Lower lobe of right lung (tissue), 2 donors: ENCODE data around the gene TMEM247. TPM values are rescaled to one million over a fixed set of nuclear protein-coding genes. Genes with fewer than 3 reads are reported as not detected.
A peak's percentile ranks its signal among the peaks of the same experiment; 100 is the strongest.

Experiments
- ATAC-seq, 2 donors: fragments of 200-7000 bp; cut with Tn5 transposase; one replicate each; pipeline ENCODE4 v1.9.1; 2020 to 2022; ENCODE audit warnings: mild to moderate bottlenecking in 2 of 2, moderate library complexity in 2 of 2
- DNase-seq: peaks from one replicate; pipeline ENCODE4 v3.0.0-alpha.2; 2020
- H3K27ac ChIP-seq: fragments of 200-600 bp; one replicate; pipeline ENCODE4 v1.8.0; 2022
- H3K27me3 ChIP-seq: fragments of 200-600 bp; one replicate; pipeline ENCODE4 v1.8.0; 2022; ENCODE audit warnings: low read depth
- H3K36me3 ChIP-seq: fragments of 200-600 bp; one replicate; pipeline ENCODE4 v1.8.0; 2022; ENCODE audit warnings: mild to moderate bottlenecking
- H3K4me1 ChIP-seq: fragments of 200-600 bp; one replicate; pipeline ENCODE4 v1.8.0; 2022
- H3K4me3 ChIP-seq: fragments of 200-600 bp; one replicate; pipeline ENCODE4 v1.8.0; 2022; ENCODE audit warnings: mild to moderate bottlenecking
- H3K9me3 ChIP-seq: fragments of 200-600 bp; one replicate; pipeline ENCODE4 v1.8.0; 2022
- CTCF ChIP-seq: fragments of 200-600 bp; IDR thresholded peaks from one replicate; pipeline ENCODE4 v1.8.0; 2022; ENCODE audit warnings: antibody characterized with exemption, mild to moderate bottlenecking
- intact Hi-C: fragments of 100-400 bp; cut with DNase I; formaldehyde crosslinking; loops from one replicate; pipeline ENCODE4 v1.11.0; 2022
- total RNA-seq: library from RNA; stranded (reverse); fragmentation: NEBNext Ultra II Directional; extraction: Animal tissue kit (Norgen Biotek cat#: 25700); gene quantifications from one replicate; pipeline ENCODE4 v1.2.1, GENCODE V29; 2021
- donor health status: DM: no; HTN: yes; CAD: no; lungs with severe emphysema.

The TMEM247 gene
- total RNA-seq, 1 donor from 2014 or later: not detected

GRCh38 chr2:46510598-46511177 lies 31.3 kb downstream of the TMEM247 start:
- no peak for TF ChIP-seq CTCF
- intact Hi-C loops: no loop called here

DNA sequence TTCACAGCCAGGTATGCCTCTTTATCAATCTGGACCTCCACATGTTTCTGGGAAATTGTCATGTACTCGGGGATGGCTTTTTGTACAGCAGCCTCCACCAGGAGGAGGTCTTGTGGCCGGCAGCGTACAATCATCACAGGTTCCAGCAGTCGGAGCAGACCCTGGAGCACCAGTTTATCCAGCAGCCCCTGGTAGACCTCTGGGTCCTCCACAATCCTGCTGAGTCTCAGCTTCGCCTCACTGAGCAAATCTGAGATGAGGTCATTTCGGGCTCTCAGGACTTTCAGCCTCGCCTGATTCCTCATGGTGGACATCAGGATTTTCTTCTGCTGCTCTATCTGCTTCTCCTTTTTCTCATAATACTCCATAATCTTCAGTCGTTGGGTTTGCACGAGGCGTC lies 32.8 kb downstream of the TMEM247 start:
- intact Hi-C loops: no loop called here
- H3K9me3 ChIP-seq: peaks cover 17% of the 10 kb centered on the region
- TF ChIP-seq CTCF: no peak
- H3K27ac ChIP-seq: no peak overlapping the region
- no peaks in the 10 kb centered on the region for H3K27me3 ChIP-seq
- ATAC-seq (no peak), DNase-seq (no peak)
- H3K4me1 ChIP-seq: no peaks in the 10 kb centered on the region
- no peak overlapping the region for H3K4me3 ChIP-seq
- H3K36me3 ChIP-seq: no peaks in the 10 kb centered on the region

More at GRCh38 chr2:46510598-46511177, 31.3 kb downstream of the TMEM247 start:
- no peaks in the 10 kb centered on the region for H3K36me3 ChIP-seq
- no peaks in the 10 kb centered on the region for H3K27me3 ChIP-seq
- ATAC-seq (peak in 1 of 2 donors; percentile 29), DNase-seq (no peak)
- no peak overlapping the region for H3K4me3 ChIP-seq
- H3K9me3 ChIP-seq: peaks cover 6% of the 10 kb centered on the region
- no peak overlapping the region for H3K27ac ChIP-seq
- H3K4me1 ChIP-seq: no peaks in the 10 kb centered on the region

GRCh38 chr2:46514738-46515137 lies 35.4 kb downstream of the TMEM247 start:
- no peaks in the 10 kb centered on the region for H3K36me3 ChIP-seq
- TF ChIP-seq CTCF: no peak
- ATAC-seq (no peak), DNase-seq (no peak)
- intact Hi-C loops: no loop called here
- no peaks in the 10 kb centered on the region for H3K4me1 ChIP-seq
- peaks cover 17% of the 10 kb centered on the region for H3K9me3 ChIP-seq
- no peak overlapping the region for H3K27ac ChIP-seq
- no peaks in the 10 kb centered on the region for H3K27me3 ChIP-seq
- no peak overlapping the region for H3K4me3 ChIP-seq

DNA sequence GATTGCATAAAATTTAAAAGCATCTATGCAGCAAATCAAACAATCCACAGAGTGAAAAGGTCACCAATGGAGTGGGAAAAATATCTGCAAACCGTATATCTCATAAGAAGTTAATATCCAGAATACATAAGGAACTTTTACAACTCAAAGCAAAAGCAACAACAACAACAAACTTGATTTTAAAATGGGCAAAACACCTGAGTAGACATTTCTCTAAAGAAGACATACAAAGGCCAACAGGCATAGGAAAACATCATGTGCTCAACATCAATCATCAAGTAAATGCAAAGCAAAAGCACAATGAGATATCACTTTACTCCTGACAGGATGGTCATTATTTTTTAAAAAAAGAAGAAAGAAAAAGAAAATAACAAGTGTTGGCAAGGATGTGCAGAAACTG lies 38.1 kb downstream of the TMEM247 start:
- peaks cover 17% of the 10 kb centered on the region for H3K9me3 ChIP-seq
- no peak for TF ChIP-seq CTCF
- DNase-seq (no peak), ATAC-seq (no peak)
- H3K36me3 ChIP-seq: no peaks in the 10 kb centered on the region
- peaks cover 5% of the 10 kb centered on the region for H3K4me1 ChIP-seq
- H3K4me3 ChIP-seq: no peak overlapping the region
- no peaks in the 10 kb centered on the region for H3K27me3 ChIP-seq
- intact Hi-C loops: no loop called here
- H3K27ac ChIP-seq: no peak overlapping the region

DNA sequence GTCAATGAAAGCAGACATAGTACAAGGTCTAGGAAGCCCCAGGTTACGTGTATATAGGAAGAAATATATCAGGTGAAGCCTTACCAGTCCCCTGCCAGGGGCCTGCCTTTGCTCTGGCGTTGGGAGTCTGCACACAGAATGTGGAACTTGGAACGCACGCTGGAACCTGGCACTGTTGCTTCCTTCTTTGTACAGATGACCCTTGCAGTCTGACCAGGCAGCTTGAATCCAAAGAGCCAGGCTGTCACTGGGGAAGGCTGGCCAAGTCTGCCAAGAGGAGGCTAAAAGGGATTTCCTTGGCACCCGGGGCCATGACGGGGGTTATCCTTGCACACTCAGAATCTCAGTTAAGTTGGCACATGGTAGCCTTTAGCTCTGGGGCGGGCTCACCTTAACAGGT lies 39.5 kb downstream of the TMEM247 start:
- H3K4me3 ChIP-seq: no peak overlapping the region
- H3K27ac ChIP-seq: no peak overlapping the region
- no peak for TF ChIP-seq CTCF
- H3K36me3 ChIP-seq: no peaks in the 10 kb centered on the region
- DNase-seq: no peak
- intact Hi-C loops: no loop called here
- H3K27me3 ChIP-seq: no peaks in the 10 kb centered on the region
- peaks cover 5% of the 10 kb centered on the region for H3K4me1 ChIP-seq
- peak in 1 of 2 donors; percentile 44 for ATAC-seq
- H3K9me3 ChIP-seq: peaks cover 17% of the 10 kb centered on the region
